Stimulated activated CD4-positive, alpha-beta T cell treated with anti-CD3 and anti-CD28 coated beads, Interleukin-1b, Interleukin-23, amount 100 ng/mL, for 1 hour (primary cell): Measurements from ENCODE around the gene GPC3.

Experiments
- DNase-seq, 2 donors: peaks; one replicate each; pipeline ENCODE4 v3.0.0-alpha.2; 2020; ENCODE audit warnings: low read depth in 2 of 2

Gene GPC3

GRCh38 chrX:133689997-133690599 is 295.3 kb downstream of the GPC3 start:
- no peak for DNase-seq

GRCh38 chrX:133685822-133686221 is 299.6 kb downstream of the GPC3 start:
- no peak for DNase-seq

GRCh38 chrX:133681897-133682296 is 303.5 kb downstream of the GPC3 start:
- DNase-seq: no peak

GRCh38 chrX:133681421-133681820 is 304.0 kb downstream of the GPC3 start:
- no peak for DNase-seq

- DNase-seq: no peak
These were observed 308.0 kb downstream of the GPC3 start for GRCh38 chrX:133677123-133678063.

GRCh38 chrX:133676344-133677122 is 308.9 kb downstream of the GPC3 start:
- no peak for DNase-seq

- no peak for DNase-seq
These were observed 310.5 kb downstream of the GPC3 start for GRCh38 chrX:133674726-133675470.

GRCh38 chrX:133670383-133670782 is 315.0 kb downstream of the GPC3 start:
- no peak for DNase-seq

- DNase-seq: no peak
These were observed 316.2 kb downstream of the GPC3 start for GRCh38 chrX:133669214-133669613.

- DNase-seq: no peak
These were observed 317.0 kb downstream of the GPC3 start for GRCh38 chrX:133668225-133668931.

- no peak for DNase-seq
These were observed 319.1 kb downstream of the GPC3 start for GRCh38 chrX:133666256-133666655.

GRCh38 chrX:133661962-133662839 is 323.2 kb downstream of the GPC3 start:
- no peak for DNase-seq

- no peak for DNase-seq
These were observed 325.1 kb downstream of the GPC3 start for GRCh38 chrX:133660281-133660680.

GRCh38 chrX:133658293-133658911 is 327.0 kb downstream of the GPC3 start:
- no peak for DNase-seq

- DNase-seq: no peak
These were observed 329.8 kb downstream of the GPC3 start for GRCh38 chrX:133655275-133656265.

GRCh38 chrX:133654811-133655210 is 330.6 kb downstream of the GPC3 start:
- no peak for DNase-seq

- DNase-seq: no peak
These were observed 332.0 kb downstream of the GPC3 start for GRCh38 chrX:133653358-133653757.

GRCh38 chrX:133652185-133652584 is 333.2 kb downstream of the GPC3 start:
- DNase-seq: no peak
